Stimulated activated CD8-positive, alpha-beta memory T cell treated with anti-CD3 and anti-CD28 coated beads, Interleukin-15, amount 100 ng/mL, for 24 hours (primary cell): ENCODE results near the gene SLC31A2.

ENCODE experiments used
- DNase-seq: peaks from one replicate; pipeline ENCODE4 v3.0.0-alpha.2; 2020; ENCODE audit warnings: low read depth

The SLC31A2 gene

DNA sequence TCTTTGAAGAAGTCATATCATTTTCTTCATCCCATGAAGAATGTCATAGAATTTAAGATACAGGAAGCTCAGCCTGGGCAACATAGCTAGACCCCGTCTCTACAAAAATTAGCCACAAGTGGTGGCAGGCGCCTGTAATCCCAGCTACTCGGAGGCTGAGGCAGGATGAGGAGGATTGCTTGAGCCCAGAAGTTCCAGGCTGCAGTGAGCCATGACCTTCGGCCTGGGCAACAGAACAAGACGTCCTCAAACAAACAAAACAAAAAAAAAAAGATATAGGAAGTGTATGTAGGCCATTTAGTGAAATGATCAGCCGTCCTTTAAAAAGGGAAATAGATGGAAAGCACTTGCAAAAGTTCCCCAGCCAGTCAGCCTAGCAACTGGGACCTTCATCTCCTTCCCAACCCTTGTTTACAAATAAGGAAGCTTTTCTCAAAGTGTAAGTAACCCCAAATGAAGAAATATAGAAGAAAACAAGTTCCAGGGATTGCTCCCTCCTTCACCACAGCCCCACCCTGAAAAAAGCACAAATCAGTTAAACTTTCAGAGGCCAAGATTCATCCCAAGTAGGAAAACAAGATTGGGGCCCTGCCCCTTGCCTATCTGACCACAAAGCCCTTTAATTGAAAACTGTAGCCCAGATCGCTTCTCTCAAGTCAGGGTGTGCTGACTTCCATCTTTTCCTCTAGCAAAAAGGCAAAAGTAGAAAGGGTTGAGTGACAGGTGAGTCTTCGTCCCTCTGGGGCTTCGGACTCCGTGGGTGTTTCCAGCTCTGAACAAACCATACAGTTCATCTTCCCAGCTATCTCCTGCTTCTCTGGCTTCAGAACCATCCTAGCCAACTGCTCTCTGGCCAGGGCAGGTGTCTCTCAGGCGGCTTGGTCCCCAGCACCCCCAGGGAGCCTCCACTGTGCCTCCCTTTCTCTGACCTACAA, 1.2 kb downstream of the SLC31A2 start:
- DNase-seq: no peak

DNA sequence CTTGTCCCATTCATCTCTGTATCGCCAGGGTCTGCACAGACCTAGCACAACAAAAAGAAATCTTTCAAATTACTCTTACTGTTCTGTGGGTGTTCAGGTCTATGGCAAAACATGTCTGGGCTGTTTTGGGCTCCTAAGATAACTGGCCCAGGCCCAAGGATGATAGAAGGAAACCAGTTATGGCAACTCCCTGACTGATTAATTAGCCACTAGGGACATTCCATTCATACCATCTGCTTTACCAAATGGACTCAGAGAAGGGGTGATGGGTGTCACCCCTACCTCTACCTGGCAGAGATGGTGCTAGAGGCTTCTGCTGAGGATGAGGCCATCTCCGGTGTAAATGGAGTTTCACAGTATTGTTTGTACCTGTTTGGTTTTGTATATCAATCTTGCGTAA, 1.9 kb downstream of the SLC31A2 start:
- no peak for DNase-seq

- no peak for DNase-seq
Measured at GRCh38 chr9:113153599-113153998, 2.8 kb downstream of the SLC31A2 start.

DNA sequence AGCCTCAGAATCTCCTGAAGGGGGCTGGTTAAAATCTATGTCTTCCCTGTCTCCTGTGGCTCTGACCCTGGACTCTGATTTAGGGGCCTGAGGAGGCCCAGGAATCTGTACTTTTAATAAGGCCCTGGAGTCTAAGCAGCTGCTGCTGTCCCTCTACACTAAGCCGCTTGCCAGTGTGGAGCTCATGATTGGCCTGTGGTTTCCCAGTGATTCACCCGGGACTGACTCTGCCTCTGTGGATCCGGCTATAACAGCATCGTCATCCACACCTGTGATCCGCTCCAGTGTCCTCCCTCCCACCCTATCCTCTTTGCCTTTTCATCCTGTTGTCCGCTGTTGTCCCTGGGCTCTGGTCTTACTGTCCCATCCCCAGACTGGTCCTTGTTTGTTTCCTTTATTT, 3.7 kb downstream of the SLC31A2 start:
- DNase-seq: no peak

GRCh38 chr9:113154946-113155345, 4.1 kb downstream of the SLC31A2 start:
- DNase-seq: no peak

DNA sequence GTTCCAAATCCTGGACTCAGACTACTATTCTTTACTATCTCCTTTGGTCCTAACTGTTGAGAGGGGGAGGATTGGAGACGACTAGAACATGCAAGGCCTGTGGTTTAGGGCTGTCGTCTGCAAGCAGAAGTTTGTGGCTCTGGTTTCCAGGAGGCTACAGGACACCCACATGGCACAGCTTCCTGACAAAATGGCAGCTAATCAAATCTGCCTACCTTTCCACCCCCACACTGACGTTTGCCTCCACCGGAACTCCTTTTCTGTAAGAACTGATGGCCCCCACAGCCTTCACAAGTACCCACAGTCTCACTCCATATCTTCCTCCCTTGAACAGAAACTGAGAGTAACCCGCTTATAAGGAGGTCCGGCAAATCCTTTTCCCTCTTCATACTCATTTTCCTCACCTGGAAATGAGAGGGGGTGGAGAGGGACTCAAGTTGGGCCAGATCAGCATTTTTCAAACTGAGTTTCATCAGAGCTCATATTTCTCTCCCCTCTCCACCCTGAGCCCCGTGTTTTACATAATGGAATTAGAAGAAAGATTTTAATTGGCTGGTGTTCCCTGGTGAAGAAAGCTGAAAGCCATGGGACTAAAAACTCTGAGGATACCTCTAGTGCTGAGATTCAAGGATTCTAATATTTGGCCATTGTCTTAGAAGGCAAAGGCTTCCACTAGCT, 5.2 kb downstream of the SLC31A2 start:
- no peak for DNase-seq

DNA sequence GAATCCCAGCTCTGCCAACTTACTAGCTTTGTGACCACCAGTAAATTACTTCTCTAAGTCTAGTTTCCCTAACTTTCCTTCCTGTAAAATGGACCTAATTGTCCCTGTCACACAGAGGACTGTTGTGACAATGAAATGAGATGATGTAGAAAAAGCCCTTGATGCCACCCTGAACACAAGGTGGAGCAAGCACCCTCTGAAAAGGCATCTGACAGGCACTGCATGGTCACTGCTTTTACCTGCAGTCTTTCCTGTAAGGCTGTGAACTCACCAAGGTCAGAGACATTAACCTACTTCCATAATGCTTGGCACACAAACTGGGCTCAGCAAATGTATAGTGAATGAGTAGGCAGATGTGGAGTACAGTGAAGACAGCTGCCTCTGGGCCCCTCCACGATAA, 6.1 kb downstream of the SLC31A2 start:
- no peak for DNase-seq

DNA sequence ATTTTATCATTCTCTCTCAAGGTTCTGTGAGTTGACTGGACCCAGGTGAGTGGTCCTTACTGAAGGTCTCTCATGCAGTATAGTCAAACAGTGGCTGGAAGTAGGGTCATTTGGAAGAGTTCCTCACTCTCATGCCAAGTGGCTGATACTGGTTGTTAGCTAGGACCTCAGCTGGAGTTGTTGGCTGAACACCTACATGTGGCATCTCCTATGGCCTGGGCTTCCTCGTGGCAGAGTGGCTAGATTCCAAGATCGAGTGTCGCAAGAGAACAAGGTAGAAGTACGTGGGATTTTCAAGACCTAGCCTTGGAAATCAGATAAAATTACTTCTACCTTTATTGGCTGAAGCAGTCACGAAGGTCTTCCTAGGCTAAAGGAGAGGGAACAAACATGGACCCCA, 7.6 kb downstream of the SLC31A2 start:
- no peak for DNase-seq

GRCh38 chr9:113160571-113160970, 9.8 kb downstream of the SLC31A2 start:
- DNase-seq: no peak

GRCh38 chr9:113163001-113163400, 12.2 kb downstream of the SLC31A2 start:
- DNase-seq: no peak

DNA sequence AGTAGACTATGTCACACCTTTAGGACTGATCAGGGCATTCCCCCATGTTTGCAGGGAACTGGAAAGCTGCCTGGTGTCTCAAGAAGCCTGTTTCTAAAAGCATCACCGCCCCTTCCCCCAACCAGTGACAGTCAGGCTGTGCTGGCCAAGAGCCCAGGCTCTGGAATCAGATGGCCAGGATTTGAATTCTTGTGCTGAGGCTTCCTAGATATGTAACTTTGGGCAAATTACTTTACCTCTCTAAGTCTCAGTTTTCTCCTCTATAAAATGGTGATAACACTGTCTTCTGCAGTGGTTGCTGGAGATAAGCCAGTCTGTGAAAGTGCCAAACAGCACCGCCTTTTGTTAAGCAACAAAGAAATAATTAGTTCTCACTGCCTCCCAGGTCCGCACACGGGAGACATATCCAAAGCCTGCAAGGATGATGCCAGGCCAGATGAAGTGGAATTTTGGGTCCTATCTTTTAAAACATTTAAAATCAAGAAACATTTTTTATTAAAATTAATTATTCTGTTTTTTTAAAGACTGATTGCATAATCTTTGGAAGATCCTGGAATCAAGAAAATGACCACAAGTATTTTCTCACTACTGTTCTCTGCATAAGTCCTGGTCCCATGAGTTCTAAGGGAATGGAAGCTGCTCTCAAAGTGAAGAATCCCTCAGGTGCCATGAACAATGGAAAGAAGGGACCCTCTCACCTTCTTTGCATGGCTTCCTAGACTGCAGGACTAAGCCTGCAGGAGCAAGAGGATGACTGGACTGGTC, 13.9 kb downstream of the SLC31A2 start:
- no peak for DNase-seq

DNA sequence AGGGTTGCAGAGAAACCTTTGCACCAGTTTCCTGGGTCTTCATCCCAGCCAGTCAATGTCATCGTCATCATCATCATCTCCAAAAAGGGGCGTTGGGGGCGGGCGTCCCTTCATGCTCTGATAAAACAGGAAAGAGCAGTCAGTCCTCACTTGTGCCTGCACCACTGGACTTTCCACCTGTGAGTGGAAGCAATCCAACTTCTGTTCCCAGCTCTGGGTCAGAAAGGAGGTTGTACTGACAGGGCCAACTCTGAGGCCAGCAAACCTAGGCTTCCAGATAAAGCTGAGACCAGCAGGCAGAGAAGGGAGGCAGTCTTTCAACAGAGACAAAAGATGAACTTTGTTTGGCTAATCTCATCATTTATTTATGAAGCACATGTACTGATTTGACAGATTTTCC, 15.2 kb downstream of the SLC31A2 start:
- DNase-seq: no peak

DNA sequence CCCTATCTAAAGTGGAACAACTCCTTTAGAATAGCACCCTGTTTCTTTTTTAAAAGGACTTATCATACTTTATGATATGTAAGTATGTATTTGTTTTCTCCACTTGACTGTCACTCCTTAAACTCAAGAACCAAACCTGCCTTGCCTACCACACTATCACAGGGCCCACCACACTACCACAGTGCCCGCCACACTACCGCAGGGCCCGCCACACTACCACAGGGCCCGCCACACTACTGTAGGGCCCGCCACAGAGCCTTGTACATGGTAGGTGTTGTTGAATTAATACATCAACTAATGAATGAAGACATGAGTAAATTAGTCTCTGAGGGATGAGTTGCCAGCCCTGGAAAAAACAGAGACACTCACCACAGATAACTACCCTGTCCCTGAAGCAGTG, 18.0 kb downstream of the SLC31A2 start:
- no peak for DNase-seq

GRCh38 chr9:113173341-113173740, 22.5 kb downstream of the SLC31A2 start:
- no peak for DNase-seq

DNA sequence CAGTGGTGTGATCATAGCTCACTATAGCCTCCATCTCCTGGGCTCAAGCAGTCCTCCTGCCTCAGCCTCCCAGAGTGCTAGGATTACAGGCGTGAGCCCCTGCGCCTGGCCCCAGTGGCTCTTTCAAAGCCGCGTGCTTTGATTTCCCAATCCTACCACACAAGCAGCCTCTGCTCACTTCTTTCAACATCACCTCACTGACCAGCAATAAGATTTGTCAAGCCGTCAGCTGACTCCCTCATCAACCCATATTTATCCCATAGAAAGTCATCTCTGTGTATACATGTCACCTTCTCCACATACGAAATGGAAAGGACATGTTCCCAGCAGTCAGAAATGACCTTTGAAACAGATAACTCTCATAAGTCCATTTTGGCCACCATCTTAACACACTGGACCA, 26.0 kb downstream of the SLC31A2 start:
- no peak for DNase-seq

- no peak for DNase-seq
Measured at GRCh38 chr9:113177251-113177650, 26.4 kb downstream of the SLC31A2 start.

GRCh38 chr9:113178087-113178486, 27.3 kb downstream of the SLC31A2 start:
- no peak for DNase-seq

DNA sequence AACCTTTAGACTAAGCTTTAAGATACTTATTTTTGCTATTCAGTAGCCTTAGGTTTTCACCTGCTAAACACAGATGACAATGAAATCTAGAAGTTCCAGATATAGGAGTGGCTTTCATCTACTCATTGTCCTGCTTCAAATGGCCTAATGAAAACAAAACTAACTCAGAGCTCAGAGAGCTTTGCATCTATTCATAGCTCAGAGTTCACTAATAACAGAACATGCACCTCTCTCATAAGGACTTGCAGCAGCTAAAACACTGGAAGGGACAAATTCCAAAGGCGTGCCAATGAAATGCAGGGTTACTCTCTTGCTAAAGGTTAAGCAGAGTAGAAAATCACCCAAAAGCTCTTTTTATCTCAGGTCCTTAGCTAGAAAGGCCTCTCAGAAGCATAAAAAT, 29.0 kb downstream of the SLC31A2 start:
- no peak for DNase-seq

DNA sequence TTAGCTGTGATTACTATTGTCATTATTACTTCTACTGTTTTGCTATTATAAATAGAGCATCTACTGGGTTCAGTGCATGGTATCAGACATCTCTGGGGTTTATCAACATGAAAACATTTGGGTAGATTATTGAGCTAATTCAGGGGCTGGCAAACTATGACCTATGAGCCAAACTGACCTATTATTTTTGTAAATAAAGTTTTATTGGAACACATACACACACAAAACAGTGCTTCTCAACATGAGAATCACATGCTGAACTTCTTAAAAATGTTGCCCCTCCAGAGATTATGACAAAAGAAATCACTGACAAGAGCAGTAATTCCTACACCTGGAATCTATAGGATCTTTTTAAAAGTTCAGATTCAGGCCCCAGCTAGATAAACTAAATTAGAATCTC, 30.4 kb downstream of the SLC31A2 start:
- no peak for DNase-seq

DNA sequence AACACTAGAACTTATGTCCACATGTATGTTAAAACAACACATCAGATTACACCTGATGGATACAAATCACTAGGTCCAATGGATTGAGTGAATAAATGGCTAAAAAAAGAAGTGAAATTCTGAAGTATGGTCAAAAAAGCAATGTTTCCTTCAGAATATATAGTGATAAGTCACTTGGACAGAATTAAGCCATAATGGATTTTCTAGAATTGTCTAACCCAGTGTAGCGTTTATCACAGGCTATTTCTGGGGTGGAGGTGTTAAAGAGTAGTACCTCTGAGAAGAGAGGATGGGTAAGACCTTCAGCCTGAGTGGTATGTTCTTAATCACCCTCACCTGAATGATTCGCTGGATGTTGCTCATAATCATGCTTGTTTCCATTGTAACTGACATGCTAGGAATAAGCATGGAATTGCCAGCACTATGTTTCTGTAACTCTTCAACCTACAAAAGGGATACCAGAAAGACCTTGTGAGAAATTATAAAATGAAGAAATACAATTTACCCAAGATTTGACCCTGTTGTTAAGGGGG, 33.2 kb downstream of the SLC31A2 start:
- no peak for DNase-seq

- no peak for DNase-seq
Measured at GRCh38 chr9:113184539-113184938, 33.7 kb downstream of the SLC31A2 start.

DNA sequence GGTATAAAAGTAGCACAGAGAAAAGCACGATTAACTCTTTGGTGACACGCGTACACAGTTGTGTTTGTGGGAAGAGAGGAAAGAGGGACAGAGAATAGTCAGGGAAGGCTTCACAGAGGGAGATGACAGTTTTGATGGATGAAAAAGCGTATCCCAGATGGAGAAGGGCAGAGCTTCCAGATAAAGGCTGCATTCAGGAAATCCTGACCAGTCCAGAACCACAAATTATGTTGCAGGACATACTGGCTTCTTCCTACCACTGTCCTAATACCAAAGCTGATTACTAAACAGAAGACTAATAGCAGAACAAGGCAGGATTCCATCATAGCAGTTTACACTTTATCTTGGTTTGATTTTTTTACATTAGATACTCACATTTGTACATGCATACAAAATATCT, 34.5 kb downstream of the SLC31A2 start:
- no peak for DNase-seq
